IMR-90 (cell line): Measurements from ENCODE around the gene IQUB.
A peak's percentile ranks its signal among the peaks of the same experiment; 100 is the strongest.

Source experiments
- BHLHE40 ChIP-seq: fragments of 150-350 bp; IDR thresholded peaks from 2 replicates; pipeline ENCODE4 v1.6.1; 2016; ENCODE audit warnings: mild to moderate bottlenecking, low read depth, low read length
- CEBPB ChIP-seq: IDR thresholded peaks from 2 replicates; pipeline ENCODE4 v1.6.1; 2012; ENCODE audit warnings: low read depth, low read length, improper control_type of control experiment
- CHD1 ChIP-seq: IDR thresholded peaks from 2 replicates; pipeline ENCODE4 v1.6.1; 2012; ENCODE audit warnings: low read depth, low read length, improper control_type of control experiment
- FOS ChIP-seq: fragments of 150-350 bp; IDR thresholded peaks from 2 replicates; pipeline ENCODE4 v1.6.1; 2016; ENCODE audit warnings: low read depth, low read length
- MAFK ChIP-seq: IDR thresholded peaks from 2 replicates; pipeline ENCODE4 v1.6.1; 2012; ENCODE audit warnings: low read depth, low read length, improper control_type of control experiment
- MAZ ChIP-seq: IDR thresholded peaks from 2 replicates; pipeline ENCODE4 v1.6.1; 2012; ENCODE audit warnings: low read depth, mild to moderate bottlenecking, low read length, improper control_type of control experiment, moderate library complexity, borderline replicate concordance
- MXI1 ChIP-seq: IDR thresholded peaks from 2 replicates; pipeline ENCODE4 v1.6.1; 2012; ENCODE audit warnings: low read depth, mild to moderate bottlenecking, low read length, moderate library complexity, borderline replicate concordance
- NFE2L2 ChIP-seq: fragments of 150-350 bp; IDR thresholded peaks from 2 replicates; pipeline ENCODE4 v1.6.1; 2016; ENCODE audit warnings: low read depth, mild to moderate bottlenecking, low read length
- POLR2A ChIP-seq: IDR thresholded peaks from 2 replicates; pipeline ENCODE4 v1.6.1; 2012; ENCODE audit warnings: mild to moderate bottlenecking, low read depth, low read length
- RFX5 ChIP-seq: IDR thresholded peaks from 2 replicates; pipeline ENCODE4 v1.8.0; 2012; ENCODE audit warnings: low read depth, mild to moderate bottlenecking, low read length, moderate library complexity
- SMC3 ChIP-seq: fragments of 150-350 bp; IDR thresholded peaks from 2 replicates; pipeline ENCODE4 v1.6.1; 2016; ENCODE audit warnings: low read depth, mild to moderate bottlenecking, antibody characterized with exemption, low read length, moderate library complexity
- TF ChIP-seq, protein P1 (sequence below): conservative IDR thresholded peaks from 2 replicates; pipeline ENCODE4 v1.5.1; 2012; ENCODE audit warnings: mild to moderate bottlenecking, low read depth, low read length, improper control_type of control experiment
- TF ChIP-seq, protein P2 (sequence below): fragments of 150-350 bp; IDR thresholded peaks from 2 replicates; pipeline ENCODE4 v1.6.1; 2016; ENCODE audit warnings: low read depth, mild to moderate bottlenecking, low read length, moderate library complexity, borderline replicate concordance
- TF ChIP-seq, protein P3 (sequence below): fragments of 150-350 bp; IDR thresholded peaks from 2 replicates; pipeline ENCODE4 v1.6.1; 2017; ENCODE audit warnings: mild to moderate bottlenecking, antibody characterized with exemption, low read length, low read depth

DNA sequence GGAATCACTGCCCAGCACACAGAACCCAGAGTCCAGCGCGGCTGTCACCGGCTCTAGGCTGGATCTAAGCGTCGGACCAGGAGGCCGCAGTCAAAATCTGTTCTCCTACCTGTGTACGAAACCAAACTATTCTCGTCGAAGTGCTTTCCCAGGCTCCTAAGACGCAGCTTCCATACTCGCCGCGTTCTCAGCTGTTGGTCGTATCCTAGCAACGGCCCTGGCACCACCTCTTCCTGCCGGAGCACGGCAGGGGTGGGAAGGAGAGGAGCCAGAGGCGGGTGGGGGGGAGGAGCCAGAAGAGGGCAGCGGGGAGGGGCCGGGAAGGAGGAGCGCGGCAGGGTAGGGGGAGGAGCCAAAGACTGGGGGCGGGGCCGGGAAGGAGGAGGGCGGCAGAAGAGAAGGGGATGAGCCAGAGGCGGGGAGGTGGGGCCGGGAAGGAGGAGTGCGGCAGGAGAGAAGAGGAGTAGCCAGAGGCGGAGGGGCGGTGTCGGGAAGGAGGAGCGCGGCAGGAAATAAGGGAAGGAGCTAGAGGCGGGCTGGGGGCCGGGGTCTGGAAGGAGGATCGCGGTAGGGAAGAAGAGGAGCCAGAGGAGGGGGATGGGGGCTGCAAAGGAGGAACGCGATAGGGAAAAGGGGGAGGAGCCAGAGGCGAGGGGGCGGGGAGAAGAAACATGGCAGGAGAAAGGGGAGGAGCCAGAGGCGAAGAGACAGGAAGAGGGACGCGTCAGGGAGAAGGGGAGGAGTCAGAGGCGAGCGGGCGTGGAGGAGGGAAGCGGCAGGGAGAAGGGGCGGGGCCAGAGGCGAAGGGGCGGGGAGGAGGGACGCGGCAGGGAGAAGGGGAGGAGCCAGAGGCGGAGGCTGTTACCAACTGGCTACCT, at the start of gene IQUB:
- TF ChIP-seq, protein P1, sequence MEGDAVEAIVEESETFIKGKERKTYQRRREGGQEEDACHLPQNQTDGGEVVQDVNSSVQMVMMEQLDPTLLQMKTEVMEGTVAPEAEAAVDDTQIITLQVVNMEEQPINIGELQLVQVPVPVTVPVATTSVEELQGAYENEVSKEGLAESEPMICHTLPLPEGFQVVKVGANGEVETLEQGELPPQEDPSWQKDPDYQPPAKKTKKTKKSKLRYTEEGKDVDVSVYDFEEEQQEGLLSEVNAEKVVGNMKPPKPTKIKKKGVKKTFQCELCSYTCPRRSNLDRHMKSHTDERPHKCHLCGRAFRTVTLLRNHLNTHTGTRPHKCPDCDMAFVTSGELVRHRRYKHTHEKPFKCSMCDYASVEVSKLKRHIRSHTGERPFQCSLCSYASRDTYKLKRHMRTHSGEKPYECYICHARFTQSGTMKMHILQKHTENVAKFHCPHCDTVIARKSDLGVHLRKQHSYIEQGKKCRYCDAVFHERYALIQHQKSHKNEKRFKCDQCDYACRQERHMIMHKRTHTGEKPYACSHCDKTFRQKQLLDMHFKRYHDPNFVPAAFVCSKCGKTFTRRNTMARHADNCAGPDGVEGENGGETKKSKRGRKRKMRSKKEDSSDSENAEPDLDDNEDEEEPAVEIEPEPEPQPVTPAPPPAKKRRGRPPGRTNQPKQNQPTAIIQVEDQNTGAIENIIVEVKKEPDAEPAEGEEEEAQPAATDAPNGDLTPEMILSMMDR, result no peak
- TF ChIP-seq, protein P2, sequence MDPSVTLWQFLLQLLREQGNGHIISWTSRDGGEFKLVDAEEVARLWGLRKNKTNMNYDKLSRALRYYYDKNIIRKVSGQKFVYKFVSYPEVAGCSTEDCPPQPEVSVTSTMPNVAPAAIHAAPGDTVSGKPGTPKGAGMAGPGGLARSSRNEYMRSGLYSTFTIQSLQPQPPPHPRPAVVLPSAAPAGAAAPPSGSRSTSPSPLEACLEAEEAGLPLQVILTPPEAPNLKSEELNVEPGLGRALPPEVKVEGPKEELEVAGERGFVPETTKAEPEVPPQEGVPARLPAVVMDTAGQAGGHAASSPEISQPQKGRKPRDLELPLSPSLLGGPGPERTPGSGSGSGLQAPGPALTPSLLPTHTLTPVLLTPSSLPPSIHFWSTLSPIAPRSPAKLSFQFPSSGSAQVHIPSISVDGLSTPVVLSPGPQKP, result no peak
- TF ChIP-seq NFE2L2 (no peak), POLR2A (peak; percentile 60; the same call in 1 of the 2 replicates), MXI1 (no peak), CHD1 (no peak), MAFK (no peak), SMC3 (no peak), RFX5 (no peak), MAZ (peak; percentile 72; the same call in 1 of the 2 replicates), CEBPB (no peak), FOS (no peak), BHLHE40 (no peak)
- TF ChIP-seq, protein P3, sequence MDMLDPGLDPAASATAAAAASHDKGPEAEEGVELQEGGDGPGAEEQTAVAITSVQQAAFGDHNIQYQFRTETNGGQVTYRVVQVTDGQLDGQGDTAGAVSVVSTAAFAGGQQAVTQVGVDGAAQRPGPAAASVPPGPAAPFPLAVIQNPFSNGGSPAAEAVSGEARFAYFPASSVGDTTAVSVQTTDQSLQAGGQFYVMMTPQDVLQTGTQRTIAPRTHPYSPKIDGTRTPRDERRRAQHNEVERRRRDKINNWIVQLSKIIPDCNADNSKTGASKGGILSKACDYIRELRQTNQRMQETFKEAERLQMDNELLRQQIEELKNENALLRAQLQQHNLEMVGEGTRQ, result no peak
